GM21576 (cell line): ENCODE results near the gene CDH23.
A peak's percentile ranks its signal among the peaks of the same experiment; 100 is the strongest.

ENCODE experiments used
- ATAC-seq: cut with Tn5 transposase; IDR thresholded peaks from one replicate; pipeline ENCODE4 v1.9.1; 2021; ENCODE audit warnings: mild to moderate bottlenecking, moderate library complexity; ENCODE audit not compliant: unreplicated experiment

Gene CDH23

GRCh38 chr10:71368643-71369042, 28.1 kb upstream of the CDH23 start:
- ATAC-seq: no peak

DNA sequence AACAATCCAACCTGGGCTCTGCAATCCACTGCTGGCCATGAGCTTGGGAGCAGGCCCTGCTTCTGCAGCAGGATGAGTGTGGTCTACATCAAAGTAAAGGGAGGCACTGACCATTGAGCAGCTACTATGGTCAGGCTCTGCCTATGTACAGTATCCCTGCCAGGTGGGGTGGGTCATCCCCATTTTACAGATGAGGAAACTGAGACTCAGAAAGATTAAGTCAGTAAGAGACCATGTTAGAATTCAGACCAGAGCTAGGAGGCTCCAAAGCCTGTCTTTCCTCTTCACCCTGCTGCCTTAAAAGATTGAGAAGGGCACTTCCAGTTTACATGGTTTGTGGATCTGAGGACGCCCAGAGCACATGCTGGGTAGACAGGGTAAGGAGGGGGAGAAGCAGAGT, 27.1 kb upstream of the CDH23 start:
- no peak for ATAC-seq

DNA sequence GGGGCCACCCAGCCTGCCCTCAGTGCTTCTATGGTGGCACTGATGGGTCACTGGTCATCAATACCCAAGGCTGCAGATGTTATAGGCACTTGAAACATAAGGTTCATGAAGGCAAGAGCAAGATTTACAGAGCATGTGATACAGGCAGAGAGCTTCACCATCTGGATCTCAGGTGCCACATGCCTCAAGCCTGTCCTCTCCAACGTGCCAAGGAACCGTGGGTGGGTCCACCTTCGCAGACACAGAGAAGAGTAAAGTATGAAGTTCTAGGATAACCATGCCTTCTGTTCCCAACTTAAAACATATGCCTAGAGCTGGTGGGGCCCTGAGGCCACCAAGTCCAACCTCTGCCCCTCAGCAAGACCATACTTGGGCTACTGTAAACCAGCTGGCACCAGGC, 26.7 kb upstream of the CDH23 start:
- ATAC-seq: no peak

- ATAC-seq: peak; percentile 50
Measured at GRCh38 chr10:71371750-71372166, 25.0 kb upstream of the CDH23 start.

DNA sequence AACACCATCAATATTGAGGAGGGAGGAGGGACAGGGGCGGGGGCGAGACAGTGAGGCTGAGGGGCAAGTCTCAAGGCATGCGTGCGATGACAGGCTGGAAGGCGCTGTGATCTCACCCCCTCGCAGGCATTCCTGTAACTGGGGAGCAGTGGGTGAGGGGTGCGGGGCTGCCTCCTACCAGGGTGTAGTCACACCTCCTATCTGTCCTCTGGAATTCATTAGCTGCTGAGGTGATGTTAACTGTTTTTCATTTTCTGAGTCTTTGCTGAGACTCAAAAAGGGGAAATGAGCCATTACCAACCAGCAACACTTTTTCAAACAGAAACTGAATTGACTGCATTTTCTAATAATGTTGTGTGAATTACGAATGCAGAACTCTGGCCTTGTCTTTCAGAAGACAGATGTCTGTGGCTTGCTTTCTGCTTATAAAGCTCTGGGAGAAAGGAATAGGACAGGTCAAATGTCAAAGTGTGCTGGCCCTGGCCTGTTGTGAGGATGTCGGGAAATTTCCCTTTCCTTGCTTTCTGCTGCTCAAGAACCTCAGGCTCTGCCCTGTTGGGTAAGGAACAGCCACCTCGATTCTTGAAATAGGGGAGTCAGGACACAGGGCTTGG, 23.7 kb upstream of the CDH23 start:
- ATAC-seq: peak; percentile 55

DNA sequence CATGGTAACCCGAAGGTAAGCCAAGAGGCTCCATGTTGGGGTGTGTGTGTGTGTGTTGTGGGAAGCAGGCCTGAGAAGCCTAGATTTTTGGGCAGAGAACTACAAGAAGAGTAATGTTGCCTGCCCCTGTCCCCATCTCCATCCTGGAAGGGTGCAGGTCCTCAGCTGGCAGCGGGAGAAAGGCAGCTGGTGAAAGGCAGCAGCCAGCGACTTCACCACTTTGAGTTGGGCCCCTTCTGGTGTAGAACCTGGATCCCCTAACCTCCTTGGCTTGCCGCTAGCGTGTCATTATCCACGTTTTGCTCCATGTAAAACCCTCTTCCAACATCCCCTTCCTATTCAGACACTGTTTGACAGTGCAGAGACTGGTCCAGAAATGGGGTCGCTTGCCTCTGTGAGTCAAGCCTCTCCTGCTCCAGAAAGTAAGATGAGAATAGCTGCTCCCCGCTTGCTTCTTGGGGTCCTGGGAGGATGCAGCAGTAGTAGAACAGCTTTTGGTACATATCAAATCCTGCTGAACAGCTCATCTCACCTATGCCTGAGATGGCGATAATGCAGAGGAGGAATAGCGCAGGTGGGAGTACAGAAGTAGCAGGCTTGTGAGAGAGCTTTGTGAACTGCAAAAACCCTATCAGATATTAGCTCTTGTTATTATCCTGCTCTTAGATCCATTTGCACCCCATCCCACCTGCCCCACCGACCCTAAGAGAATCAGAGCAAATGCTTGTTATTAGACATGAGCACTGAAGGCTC, 22.1 kb upstream of the CDH23 start:
- ATAC-seq: no peak

- ATAC-seq: no peak
Measured at GRCh38 chr10:71375952-71376351, 20.8 kb upstream of the CDH23 start.

DNA sequence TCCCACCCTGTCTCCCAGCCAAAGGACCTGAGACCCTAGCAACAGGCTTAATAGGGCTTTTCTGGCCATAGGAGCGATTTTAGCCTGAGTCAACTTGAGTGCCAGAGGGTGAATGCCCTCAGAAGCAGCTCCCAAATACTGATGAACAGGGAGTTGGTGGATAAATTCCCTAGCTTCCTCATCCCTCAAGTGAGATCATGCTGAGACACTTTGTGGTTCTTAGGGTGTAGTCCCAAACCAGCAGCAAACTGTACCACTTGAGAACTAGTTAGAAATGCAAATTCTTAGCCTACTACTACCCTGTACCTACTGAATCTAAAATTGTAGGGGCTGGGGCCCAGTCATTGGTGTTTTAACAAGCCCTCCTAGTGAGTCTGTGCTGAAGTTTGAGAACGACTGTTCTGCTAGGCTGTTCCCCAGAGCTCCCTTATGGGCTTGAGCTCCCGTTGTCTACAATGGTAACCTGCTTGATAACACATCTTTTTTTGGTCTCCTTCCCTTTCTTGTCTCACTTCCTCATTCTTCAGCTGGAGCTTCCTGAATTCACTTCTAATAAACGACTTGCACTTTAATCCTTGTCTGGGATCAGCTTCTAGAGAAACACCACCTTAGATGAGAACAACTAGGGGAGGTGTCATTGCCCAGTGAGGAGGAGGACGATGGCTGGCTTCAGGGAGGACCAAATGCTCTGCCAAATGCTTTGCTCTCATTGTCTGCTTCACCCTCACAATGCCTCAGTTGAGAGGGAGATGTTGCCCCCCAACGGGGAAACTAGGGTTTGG, 18.2 kb upstream of the CDH23 start:
- no peak for ATAC-seq

DNA sequence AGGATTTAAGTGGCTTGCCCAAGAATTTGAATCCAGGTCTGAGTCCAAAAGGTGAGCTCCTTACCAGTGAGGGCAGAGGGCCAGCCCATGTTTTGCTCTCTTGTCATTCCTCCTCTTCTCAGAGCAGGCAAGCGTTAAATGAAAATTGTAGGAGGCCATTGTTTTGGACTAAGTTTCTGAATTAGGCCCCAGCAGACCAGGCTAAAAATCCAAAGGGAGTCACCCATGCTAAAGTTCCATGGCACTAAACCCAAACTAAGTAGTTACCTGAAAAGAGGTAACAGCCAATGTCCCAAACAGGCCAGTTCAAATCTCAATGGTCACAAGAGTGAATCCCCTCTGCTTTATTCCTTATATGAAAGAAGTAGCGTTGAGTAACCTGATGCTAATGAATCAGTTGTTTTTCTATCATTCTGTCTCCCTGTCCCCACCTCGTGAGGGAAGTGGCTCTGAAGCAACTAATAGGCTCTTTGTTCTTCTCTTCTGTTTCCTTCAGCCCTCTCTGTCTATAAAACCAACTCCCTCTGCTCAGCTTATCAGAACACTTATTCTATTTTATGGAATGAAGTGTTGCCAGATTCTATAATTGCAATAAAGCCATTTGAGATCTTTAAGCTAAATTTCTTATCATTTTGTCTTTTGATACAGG, 17.5 kb upstream of the CDH23 start:
- ATAC-seq: no peak

- no peak for ATAC-seq
Measured at GRCh38 chr10:71380841-71381240, 15.9 kb upstream of the CDH23 start.

DNA sequence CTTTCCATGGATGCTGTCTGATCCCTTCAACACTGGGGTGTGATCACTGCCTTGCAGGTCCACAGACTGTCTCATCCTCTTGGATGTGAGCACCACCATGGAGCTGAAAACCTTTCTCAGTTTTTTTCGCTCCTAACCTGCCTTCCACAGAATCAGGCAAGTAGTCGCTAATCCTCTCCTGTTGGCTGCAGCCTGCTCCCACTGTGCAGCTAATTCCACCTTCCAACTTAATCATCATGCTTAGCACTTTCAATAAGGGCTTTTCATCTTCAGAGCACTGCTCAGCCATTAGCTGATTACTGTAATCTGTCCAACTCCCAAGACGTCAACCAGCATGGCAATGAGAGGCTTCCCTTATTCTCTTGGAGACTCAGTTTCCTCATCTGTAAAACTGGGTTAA, 15.1 kb upstream of the CDH23 start:
- ATAC-seq: no peak

DNA sequence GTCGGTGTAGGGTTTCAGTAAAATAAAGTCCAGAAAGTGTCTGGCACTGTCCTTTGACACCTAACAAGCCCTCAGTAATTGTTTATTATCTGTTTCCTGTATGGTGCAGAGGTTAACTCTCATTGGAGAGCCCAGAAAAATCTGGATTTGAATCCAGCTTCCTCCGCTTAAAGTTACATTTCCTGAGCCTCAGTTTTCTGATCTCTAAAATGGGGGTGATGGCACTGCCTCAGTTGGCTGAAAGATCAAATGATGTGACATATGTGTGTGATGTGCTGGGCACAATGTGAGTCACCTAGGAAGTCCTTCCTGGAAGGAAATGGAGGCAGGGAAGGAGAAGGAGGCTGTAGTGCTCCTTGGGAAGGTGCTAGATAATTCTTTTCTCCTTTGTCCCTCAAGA, 14.7 kb upstream of the CDH23 start:
- no peak for ATAC-seq

DNA sequence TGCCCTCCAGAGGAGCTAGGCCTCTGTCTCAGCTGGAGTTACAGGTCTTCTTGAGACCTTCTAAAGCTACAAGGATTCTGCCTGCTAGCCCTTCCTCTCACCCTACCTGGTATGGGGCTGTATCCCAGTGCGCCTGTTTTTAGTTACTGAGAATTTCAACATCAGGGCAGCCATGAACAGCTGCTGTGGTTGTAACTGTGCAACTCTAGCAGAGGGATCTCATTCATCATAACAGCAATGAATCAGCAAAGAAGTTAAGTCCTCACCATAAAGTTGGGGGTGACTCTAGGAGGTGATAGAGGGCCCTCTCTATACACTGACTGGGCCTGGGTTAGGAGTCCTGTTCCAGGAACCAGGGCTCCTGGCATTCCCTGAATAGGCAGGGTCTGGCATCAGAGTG, 14.0 kb upstream of the CDH23 start:
- no peak for ATAC-seq

GRCh38 chr10:71383972-71384687, 12.6 kb upstream of the CDH23 start:
- ATAC-seq: no peak

- no peak for ATAC-seq
Measured at GRCh38 chr10:71388171-71388570, 8.5 kb upstream of the CDH23 start.

DNA sequence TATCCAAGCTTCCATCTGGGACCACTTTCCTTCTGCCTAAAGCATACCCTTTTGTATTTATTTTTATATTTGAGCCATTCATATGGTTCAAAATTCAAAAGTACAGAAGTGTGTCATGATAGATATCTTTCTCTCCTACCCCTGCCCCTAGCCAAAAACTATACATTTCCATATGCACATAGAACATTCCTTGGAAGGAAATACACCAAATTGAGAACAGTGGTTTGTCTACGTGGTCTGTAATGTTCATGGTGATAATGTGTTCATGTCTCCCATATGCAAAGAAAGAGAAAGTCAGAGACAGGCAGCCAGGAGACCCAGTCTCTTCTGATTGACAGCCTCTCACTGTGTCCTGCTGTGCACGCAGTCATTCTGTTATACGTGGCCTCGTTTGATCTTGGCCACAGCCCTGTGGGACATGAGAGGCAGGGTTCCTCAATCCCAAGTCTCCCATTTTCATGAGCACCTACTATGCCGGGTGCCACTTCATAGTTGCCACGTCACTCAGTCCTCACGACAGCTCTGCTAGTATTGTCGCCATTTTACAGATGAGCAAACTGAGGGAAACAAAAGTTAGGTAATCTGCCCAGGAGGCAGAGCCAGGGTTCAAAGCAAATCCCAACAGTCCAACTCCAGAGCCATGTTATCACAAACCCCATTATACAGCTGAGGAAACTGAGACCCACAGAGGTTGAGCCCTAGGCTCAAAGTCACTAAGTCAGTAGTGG, 8.0 kb upstream of the CDH23 start:
- no peak for ATAC-seq

DNA sequence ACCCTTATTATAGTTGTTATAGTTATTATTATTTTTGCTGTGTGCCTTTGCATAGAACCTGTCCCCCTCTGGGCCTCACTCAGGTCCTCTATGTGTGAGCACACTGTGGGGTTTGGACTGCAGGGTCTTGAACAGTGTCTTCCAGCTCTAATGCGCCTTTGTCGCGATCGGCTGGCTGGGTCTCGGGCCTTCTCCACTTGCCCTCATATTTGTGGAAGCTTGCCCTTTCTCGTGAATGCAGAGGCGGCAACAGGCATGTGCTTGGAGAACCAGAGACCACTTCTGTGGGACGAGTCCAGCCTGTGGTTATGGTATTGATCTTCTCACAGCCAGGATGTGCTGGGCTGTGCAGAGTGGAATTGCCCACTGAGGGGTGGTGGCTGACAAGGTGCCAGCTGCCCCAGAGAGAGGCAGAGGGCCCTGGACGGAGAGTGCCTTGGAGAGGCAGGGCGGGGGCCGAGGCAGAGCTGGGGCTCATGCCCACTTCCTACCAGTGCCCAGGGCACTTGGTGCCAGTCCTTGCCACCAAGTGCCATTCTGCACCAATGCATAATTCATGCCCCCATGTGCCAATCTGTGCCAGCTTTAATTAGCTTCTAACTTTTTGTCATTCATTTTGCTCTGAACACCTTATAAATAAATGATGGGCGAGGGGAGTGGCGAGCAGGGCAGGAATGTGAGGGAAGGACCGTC, 6.8 kb upstream of the CDH23 start:
- ATAC-seq: no peak

DNA sequence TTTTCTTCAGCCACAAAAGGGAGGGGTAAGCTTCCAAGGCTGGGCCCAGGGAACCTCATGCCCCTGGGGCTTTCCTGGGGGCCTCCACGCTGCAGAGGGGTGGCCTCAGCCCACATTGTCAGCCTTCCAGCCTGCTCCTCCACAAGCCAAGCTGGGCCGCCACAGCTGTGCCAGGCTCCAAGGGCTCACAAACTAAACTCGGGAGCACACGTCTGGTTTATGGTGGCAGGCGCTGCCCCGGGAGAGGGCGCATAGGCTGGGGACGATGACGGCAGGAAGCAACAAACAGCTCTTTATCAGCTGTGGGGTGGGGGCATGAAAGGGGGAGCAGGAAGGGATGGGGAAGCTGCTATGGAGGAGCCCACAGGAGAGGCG, 6.3 kb upstream of the CDH23 start:
- ATAC-seq: no peak

DNA sequence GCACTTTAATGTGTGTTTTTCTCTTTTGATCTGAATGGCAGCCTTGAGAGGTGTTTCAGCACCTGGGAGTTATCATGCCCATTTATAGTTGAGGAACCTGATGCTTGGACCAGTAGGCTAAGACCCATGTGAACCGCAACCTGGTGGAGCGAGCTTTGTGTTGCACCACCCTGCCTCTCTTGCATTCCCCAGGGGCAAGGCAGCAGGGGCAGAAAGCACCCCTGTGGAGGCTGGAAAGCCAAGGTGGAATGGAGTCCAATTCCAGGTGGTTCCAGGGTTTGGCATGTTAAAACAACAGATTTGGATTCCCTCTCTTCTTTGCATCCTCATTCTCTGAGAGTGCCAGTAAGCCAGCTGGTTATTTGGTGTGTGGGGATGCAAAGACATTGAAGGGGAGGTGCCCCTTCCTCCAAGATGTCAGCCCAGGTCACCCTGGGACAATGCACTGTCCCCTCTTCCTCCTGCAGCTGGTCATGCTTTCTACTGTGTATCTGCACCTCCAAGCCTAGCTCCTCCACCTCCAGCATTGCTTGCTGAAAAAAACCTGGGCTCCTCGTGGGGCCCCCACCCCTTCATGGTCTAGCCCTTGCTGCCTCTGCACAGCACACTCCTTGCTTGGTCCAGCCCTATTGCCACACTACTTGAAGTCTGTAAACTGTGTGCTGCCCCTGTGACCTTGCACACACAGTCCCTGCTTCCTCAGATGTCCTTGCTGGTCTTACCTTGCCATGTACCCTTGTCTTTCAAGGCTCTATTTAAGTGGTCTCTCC, 5.6 kb upstream of the CDH23 start:
- ATAC-seq: no peak
